Stomach smooth muscle (tissue), 2 donors: ENCODE data around the gene NBEA.
A peak's percentile ranks its signal among the peaks of the same experiment; 100 is the strongest.

Experiments used
- H3K27ac ChIP-seq: one replicate; pipeline ENCODE4 v1.7.0; 2013; ENCODE audit warnings: mild to moderate bottlenecking, low read length, inconsistent platforms
- H3K27me3 ChIP-seq, 2 donors: one replicate each; pipeline ENCODE4 v1.7.0; 2013; ENCODE audit warnings: low read length in 2 of 2; ENCODE audit not compliant: insufficient read depth in 2 of 2, control insufficient read depth in 1 of 2
- H3K36me3 ChIP-seq, 2 donors: one replicate each; pipeline ENCODE4 v1.7.0; 2013; ENCODE audit warnings: low read length in 2 of 2; ENCODE audit not compliant: control insufficient read depth in 2 of 2, insufficient read depth in 2 of 2
- H3K4me1 ChIP-seq: one replicate; pipeline ENCODE4 v1.7.0; 2013; ENCODE audit warnings: low read length; ENCODE audit not compliant: control insufficient read depth, insufficient read depth
- H3K4me3 ChIP-seq, 2 donors: one replicate each; pipeline ENCODE4 v1.7.0; 2013; ENCODE audit warnings: low read length in 2 of 2
- H3K9ac ChIP-seq, 2 donors: one replicate each; pipeline ENCODE4 v1.7.0; 2013; ENCODE audit warnings: low read length in 2 of 2, mild to moderate bottlenecking in 1 of 2
- H3K9me3 ChIP-seq, 2 donors: one replicate each; pipeline ENCODE4 v1.7.0; 2013; ENCODE audit warnings: low read length in 2 of 2; ENCODE audit not compliant: control insufficient read depth in 2 of 2
- donor health status: healthy.
- donor health status: Pancreatic carcinoma.

Gene NBEA

DNA sequence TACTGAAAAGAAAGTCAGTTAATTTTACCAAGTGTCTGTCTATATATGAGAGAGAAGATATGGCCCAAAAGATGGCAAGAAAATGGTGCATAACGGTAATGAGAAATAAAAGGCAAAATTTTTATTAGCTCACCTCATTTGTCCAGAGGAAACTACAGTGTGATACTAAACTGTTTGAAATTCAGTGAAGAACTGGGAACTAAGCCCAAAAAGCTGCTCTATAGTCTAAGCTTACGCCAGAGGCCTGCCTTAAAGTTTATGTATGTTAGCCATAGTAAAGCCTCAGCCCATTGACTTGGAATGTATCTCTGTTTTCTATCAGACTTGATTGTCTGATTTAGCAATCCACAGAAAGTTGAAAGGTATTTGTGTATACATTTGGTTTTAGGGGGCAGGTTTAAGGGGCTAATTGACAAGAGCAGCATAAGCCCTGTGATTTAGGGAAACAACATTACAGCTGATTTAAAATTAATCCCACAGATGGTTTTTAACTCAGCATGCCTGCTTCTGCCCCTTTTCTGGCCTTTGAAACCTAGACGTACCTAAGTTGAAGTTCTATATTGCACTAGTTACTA, 625.4 kb downstream of the NBEA start:
- Histone ChIP-seq H3K4me1 (no peaks in the 10 kb centered on the region), H3K36me3 (no peaks in the 10 kb centered on the region), H3K27ac (no peak overlapping the region), H3K9me3 (no peaks in the 10 kb centered on the region), H3K4me3 (no peak overlapping the region), H3K9ac (no peak overlapping the region), H3K27me3 (no peaks in the 10 kb centered on the region)

GRCh38 chr13:35573639-35574038, 631.6 kb downstream of the NBEA start:
- Histone ChIP-seq H3K36me3 (no peaks in the 10 kb centered on the region), H3K9ac (no peak overlapping the region)

GRCh38 chr13:35592457-35592856, 650.4 kb downstream of the NBEA start:
- Histone ChIP-seq H3K4me3 (no peak overlapping the region), H3K4me1 (no peaks in the 10 kb centered on the region), H3K27ac (no peak overlapping the region), H3K36me3 (no peaks in the 10 kb centered on the region), H3K9ac (no peak overlapping the region), H3K9me3 (no peaks in the 10 kb centered on the region), H3K27me3 (no peaks in the 10 kb centered on the region)

More at GRCh38 chr13:35573639-35574038, 631.6 kb downstream of the NBEA start:
- H3K4me1 ChIP-seq, result no peaks in the 10 kb centered on the region
- no peak overlapping the region for H3K27ac ChIP-seq
- H3K27me3 ChIP-seq, result no peaks in the 10 kb centered on the region
- no peaks in the 10 kb centered on the region for H3K9me3 ChIP-seq
- H3K4me3 ChIP-seq, result no peak overlapping the region

DNA sequence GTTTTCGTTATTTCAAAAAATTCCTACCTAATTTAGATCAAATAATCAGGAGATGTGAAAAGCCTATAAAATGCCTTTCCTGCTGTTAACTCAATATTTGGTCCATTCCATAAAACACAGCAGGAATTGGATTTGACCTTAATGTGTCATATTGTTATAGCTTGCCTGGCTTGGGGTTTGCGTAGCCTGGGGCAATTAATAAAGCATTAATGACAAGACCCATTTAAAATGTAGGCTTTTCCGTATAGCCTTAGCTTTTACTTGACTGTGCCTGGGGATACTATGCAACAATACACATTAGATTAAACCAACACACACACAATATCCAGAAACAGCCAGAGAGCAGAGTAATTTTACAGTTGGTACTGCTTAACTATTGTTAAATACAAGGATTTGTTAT, 651.6 kb downstream of the NBEA start:
- Histone ChIP-seq H3K9ac (no peak overlapping the region), H3K27ac (no peak overlapping the region), H3K36me3 (no peaks in the 10 kb centered on the region), H3K4me1 (no peaks in the 10 kb centered on the region), H3K4me3 (no peak overlapping the region), H3K9me3 (no peaks in the 10 kb centered on the region), H3K27me3 (no peaks in the 10 kb centered on the region)

DNA sequence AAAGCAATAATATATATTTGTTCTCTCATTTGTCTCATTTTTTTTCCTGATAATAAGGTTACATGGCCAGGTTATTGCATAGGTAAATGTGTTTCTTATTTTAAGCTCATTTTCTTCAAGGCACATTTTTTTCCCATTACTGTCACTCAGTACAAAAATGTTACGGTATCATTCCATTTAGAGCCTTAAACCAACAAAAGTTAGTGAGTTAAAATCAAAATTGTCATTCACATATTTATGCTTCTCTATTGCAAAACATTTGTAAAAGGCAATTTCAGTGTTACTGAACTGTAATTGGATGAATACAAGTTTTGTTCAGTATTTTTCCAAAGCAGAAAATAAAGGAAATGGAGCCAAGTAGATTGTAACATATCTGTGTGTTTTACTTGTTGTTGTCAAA, 652.0 kb downstream of the NBEA start:
- H3K4me1 ChIP-seq, result no peaks in the 10 kb centered on the region
- no peaks in the 10 kb centered on the region for H3K27me3 ChIP-seq
- no peak overlapping the region for H3K4me3 ChIP-seq
- no peak overlapping the region for H3K27ac ChIP-seq
- no peak overlapping the region for H3K9ac ChIP-seq
- H3K9me3 ChIP-seq, result no peaks in the 10 kb centered on the region
- no peaks in the 10 kb centered on the region for H3K36me3 ChIP-seq

DNA sequence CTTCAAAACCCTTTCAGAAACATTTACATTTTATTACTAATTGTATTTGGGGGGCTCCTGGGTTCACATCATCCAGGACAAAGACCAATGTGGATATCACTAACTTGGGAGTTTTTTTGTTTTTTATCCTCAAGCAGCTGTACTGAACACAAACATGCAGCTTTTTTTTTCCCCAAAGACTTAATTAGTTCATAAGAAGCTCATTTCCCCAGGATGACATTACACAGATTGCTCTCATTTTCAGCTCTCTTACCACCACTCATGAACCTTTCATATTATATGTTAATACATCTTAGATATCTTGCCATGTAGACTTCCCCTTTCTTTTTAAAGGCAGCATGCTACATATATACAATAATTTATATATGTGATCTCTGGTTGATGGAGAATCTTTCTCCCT, 653.1 kb downstream of the NBEA start:
- no peaks in the 10 kb centered on the region for H3K36me3 ChIP-seq
- no peak overlapping the region for H3K27ac ChIP-seq
- H3K4me1 ChIP-seq, result no peaks in the 10 kb centered on the region
- no peak overlapping the region for H3K9ac ChIP-seq
- H3K27me3 ChIP-seq, result no peaks in the 10 kb centered on the region
- H3K4me3 ChIP-seq, result no peak overlapping the region
- no peaks in the 10 kb centered on the region for H3K9me3 ChIP-seq

- Histone ChIP-seq H3K36me3 (no peaks in the 10 kb centered on the region), H3K4me1 (no peaks in the 10 kb centered on the region), H3K4me3 (no peak overlapping the region), H3K9me3 (no peaks in the 10 kb centered on the region), H3K27ac (no peak overlapping the region), H3K27me3 (no peaks in the 10 kb centered on the region), H3K9ac (no peak overlapping the region)
Measured at GRCh38 chr13:35596321-35597030, 654.4 kb downstream of the NBEA start.

- H3K9ac ChIP-seq, result no peak overlapping the region
- H3K36me3 ChIP-seq, result no peaks in the 10 kb centered on the region
- no peak overlapping the region for H3K4me3 ChIP-seq
- no peaks in the 10 kb centered on the region for H3K9me3 ChIP-seq
- no peak overlapping the region for H3K27ac ChIP-seq
- H3K27me3 ChIP-seq, result no peaks in the 10 kb centered on the region
- H3K4me1 ChIP-seq, result no peaks in the 10 kb centered on the region
Measured at GRCh38 chr13:35597451-35597850, 655.4 kb downstream of the NBEA start.

DNA sequence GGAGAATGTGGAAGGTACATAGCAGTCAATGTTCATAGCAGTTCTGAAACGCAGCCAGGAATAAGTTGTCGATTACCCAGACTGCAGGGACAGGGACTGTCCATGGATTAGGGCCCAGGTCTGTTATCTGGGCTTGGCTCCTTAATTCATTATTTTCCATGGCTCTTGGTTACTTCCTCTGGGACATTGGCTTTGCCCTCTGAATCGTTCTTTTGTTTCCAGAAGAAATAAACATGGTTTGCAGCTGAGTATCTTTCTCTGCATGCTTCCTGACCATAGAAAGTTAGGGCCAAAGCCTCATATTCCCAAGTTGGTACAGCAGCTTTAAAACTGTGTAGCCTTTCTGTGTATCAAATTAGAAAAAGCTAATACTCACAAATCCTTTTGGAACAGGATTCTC, 656.2 kb downstream of the NBEA start:
- Histone ChIP-seq H3K36me3 (no peaks in the 10 kb centered on the region), H3K27ac (no peak overlapping the region), H3K9ac (no peak overlapping the region), H3K9me3 (no peaks in the 10 kb centered on the region), H3K4me1 (no peaks in the 10 kb centered on the region), H3K4me3 (peak overlapping the region in 1 of 2 donors; percentile 21), H3K27me3 (no peaks in the 10 kb centered on the region)

GRCh38 chr13:35598790-35599369, 656.8 kb downstream of the NBEA start:
- Histone ChIP-seq H3K27me3 (no peaks in the 10 kb centered on the region), H3K4me3 (no peak overlapping the region), H3K4me1 (no peaks in the 10 kb centered on the region), H3K36me3 (no peaks in the 10 kb centered on the region), H3K9ac (no peak overlapping the region), H3K27ac (no peak overlapping the region), H3K9me3 (no peaks in the 10 kb centered on the region)

- peak overlapping the region; percentile 26 for H3K27ac ChIP-seq
- no peaks in the 10 kb centered on the region for H3K36me3 ChIP-seq
- no peak overlapping the region for H3K9ac ChIP-seq
- no peaks in the 10 kb centered on the region for H3K9me3 ChIP-seq
- no peaks in the 10 kb centered on the region for H3K4me1 ChIP-seq
- H3K4me3 ChIP-seq, result no peak overlapping the region
- no peaks in the 10 kb centered on the region for H3K27me3 ChIP-seq
Measured at GRCh38 chr13:35599384-35599783, 657.3 kb downstream of the NBEA start.
